Measurements from ENCODE around the gene WASHC2A. TPM values are rescaled to one million over a fixed set of nuclear protein-coding genes. Genes with fewer than 3 reads are reported as not detected.
"Not testable (repeated sequence)": the region's sequence is repeated elsewhere in the genome, so short reads cannot be mapped to it uniquely, and the experiment has no call there.

WASHC2A gene
- total and polyA plus RNA-seq, 2 of the 13 experiments (the other 11 are each of a cell fraction or from before 2014, with no cell fraction given): 22.8 to 29.6 TPM

- BruUV-seq (replicated peaks); H3K4me3 ChIP-seq (replicated peaks in 1 of 3; ENCODE audit: insufficient read depth in 1 of 3, low read depth in 2 of 3, low read length in 3 of 3); POLR2A ChIA-PET; H2AFZ ChIP-seq (ENCODE audit: low read length); H3K9me3 ChIP-seq (ENCODE audit: low read length); H3K79me2 ChIP-seq (ENCODE audit: insufficient read depth, low read length); intact Hi-C loops (cut with micrococcal nuclease; ENCODE audit: unreplicated experiment); CTCF ChIA-PET (ENCODE audit: low intra/inter-chr PET ratio, low total read pairs); FAIRE-seq; H3K27me3 ChIP-seq (ENCODE audit: control insufficient read depth in 1 of 2, insufficient read depth in 2 of 2, low read length in 2 of 2); H4K20me1 ChIP-seq (ENCODE audit: insufficient read depth, low read length); in situ Hi-C loops (cut with HindIII; ENCODE audit: extremely low pct_ligation_motif_present, low pct_unique_long_range_greater_than_20kb); H3K27ac ChIP-seq (ENCODE audit: extremely low read length, insufficient read depth, low read length); H3K36me3 ChIP-seq (replicated peaks in 1 of 2; ENCODE audit: control insufficient read depth in 1 of 2, insufficient read depth in 2 of 2, low read length in 2 of 2); H3K9ac ChIP-seq (ENCODE audit: insufficient read depth, low read depth, low read length); TF ChIP-seq FOXP1, FOXA1, SOX6, SOX13 (IDR thresholded peaks at IDR 0.05): not testable (repeated sequence)
- Histone ChIP-seq H3K4me1 (ENCODE audit: insufficient read depth, low read length) (peaks cover 16% of the 10 kb centered on the region; the same call in 1 of the 2 replicates), H3K4me2 (ENCODE audit: low read depth, low read length) (peak overlapping the region; percentile 47)
- peak; percentile 78 for ATAC-seq
- peak; percentile 46 for DNase-seq (ENCODE audit: low spot score)
- 0% methylated on average over 5 of the region's 10 CpGs for WGBS (ENCODE audit: low lambda C conversion rate)
- TF ChIP-seq ETV5 (CRISPR knock-in tag; IDR thresholded peaks at IDR 0.05; ENCODE audit: borderline replicate concordance) (peak; percentile 36), FOXP4 (CRISPR knock-in tag; IDR thresholded peaks at IDR 0.05) (peak; percentile 50; the same call in 1 of the 2 replicates), FOXP1 (CRISPR knock-in tag; IDR thresholded peaks at IDR 0.05) (peak; percentile 75), SOX5 (CRISPR knock-in tag; IDR thresholded peaks at IDR 0.05; ENCODE audit: borderline replicate concordance) (peak; percentile 75), FOXA1 (CRISPR knock-in tag; IDR thresholded peaks at IDR 0.05) (peak; percentile 59; the same call in 1 of the 2 replicates), ATF4 (CRISPR knock-in tag; IDR thresholded peaks at IDR 0.05) (peak in 1 of 2 experiments; percentile 87; a peak in 2 of 4 replicates), SOX6 (CRISPR knock-in tag; IDR thresholded peaks at IDR 0.05) (peak; percentile 59), SOX13 (CRISPR knock-in tag; conservative IDR thresholded peaks at IDR 0.05 in 1 of 2, IDR thresholded peaks at IDR 0.05 in 1 of 2) (peak in 1 of 2 experiments; percentile 73; a peak in 2 of 4 replicates), ARID5B (CRISPR knock-in tag; IDR thresholded peaks at IDR 0.05) (peak; percentile 33; the same call in 1 of the 2 replicates), SALL1 (CRISPR knock-in tag; IDR thresholded peaks at IDR 0.05) (0 out of 2 replicates have a peak, but pooled peaks have one; percentile 15), RXRB (CRISPR knock-in tag; IDR thresholded peaks at IDR 0.05; ENCODE audit: borderline replicate concordance) (0 out of 2 replicates have a peak, but pooled peaks have one; percentile 23), ELF3 (CRISPR knock-in tag; IDR thresholded peaks at IDR 0.05) (peak; percentile 46; the same call in 1 of the 2 replicates), ZFY (CRISPR knock-in tag; IDR thresholded peaks at IDR 0.05) (0 out of 2 replicates have a peak, but pooled peaks have one; percentile 15), FOXA3 (CRISPR knock-in tag; IDR thresholded peaks at IDR 0.05) (peak; percentile 41), GABPB1 (CRISPR knock-in tag; IDR thresholded peaks at IDR 0.05) (peak; percentile 37; the same call in 1 of the 2 replicates), FOSL2 (CRISPR knock-in tag; IDR thresholded peaks at IDR 0.05) (peak; percentile 34; the same call in 1 of the 2 replicates)
Observed at GRCh38 chr10:50143512-50144174, 75.9 kb downstream of the WASHC2A start.

All from HepG2 (cell line).